ENCODE results near the gene CUBN.

CUBN gene

DNA sequence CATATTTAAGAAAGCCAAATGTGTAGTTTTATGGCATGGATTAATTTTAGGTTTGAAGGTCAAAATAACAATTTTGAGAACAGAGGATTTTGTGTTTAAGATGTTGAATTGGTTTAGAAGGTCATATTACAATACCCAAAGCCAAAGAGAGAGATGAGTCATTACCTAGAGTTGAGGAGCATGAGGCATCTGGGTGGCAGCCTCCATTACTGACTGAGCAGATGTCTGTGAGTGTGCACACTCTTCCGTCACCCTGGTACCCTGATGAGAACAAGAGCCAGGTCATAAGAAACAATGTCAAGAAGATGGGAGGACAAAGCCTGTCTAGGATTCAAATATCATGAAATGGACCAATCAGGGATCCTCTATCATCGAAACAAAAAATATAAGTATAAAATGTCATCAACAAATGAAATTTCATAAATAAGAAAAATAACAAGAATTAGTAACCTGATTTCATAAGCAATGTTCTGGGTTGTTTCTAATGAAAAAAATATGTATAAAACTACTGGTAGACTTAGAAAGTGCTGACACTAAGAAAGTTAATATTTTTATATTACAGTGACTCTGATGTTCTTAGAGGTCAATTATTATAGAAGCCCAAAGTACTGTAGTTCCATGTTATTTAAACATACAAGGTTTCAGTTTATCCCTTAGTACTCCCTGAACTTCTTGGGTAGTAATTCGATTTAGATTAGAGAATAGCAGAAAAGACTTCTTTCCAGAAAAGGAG lies 20.0 kb downstream of the CUBN start:
- Histone ChIP-seq H3K36me3 (ENCODE audit: control insufficient read depth in 2 of 2, insufficient read depth in 1 of 2, low read length in 2 of 2) (no peaks in the 10 kb centered on the region), H3K4me1 (ENCODE audit: control insufficient read depth, insufficient read depth, low read length) (peaks cover 4% of the 10 kb centered on the region; the same call in 1 of the 2 replicates), H3K9me3 (ENCODE audit: control insufficient read depth, insufficient read depth, low read depth, low read length) (no peaks in the 10 kb centered on the region), H3K27ac (ENCODE audit: extremely low read depth, low read depth, low read length) (no peak overlapping the region), H3K4me3 (ENCODE audit: low read depth, low read length) (no peak overlapping the region)
- TF ChIP-seq ZNF23 (tag by site-specific recombination; IDR thresholded peaks at IDR 0.05; ENCODE audit: borderline replicate concordance): no peak
- TF ChIP-seq ZNF10 (tag by site-specific recombination; IDR thresholded peaks at IDR 0.05): peak; percentile 55
- TF ChIP-seq ZNF658 (tag by site-specific recombination; IDR thresholded peaks at IDR 0.05): no peak
- TF ChIP-seq, protein P1, sequence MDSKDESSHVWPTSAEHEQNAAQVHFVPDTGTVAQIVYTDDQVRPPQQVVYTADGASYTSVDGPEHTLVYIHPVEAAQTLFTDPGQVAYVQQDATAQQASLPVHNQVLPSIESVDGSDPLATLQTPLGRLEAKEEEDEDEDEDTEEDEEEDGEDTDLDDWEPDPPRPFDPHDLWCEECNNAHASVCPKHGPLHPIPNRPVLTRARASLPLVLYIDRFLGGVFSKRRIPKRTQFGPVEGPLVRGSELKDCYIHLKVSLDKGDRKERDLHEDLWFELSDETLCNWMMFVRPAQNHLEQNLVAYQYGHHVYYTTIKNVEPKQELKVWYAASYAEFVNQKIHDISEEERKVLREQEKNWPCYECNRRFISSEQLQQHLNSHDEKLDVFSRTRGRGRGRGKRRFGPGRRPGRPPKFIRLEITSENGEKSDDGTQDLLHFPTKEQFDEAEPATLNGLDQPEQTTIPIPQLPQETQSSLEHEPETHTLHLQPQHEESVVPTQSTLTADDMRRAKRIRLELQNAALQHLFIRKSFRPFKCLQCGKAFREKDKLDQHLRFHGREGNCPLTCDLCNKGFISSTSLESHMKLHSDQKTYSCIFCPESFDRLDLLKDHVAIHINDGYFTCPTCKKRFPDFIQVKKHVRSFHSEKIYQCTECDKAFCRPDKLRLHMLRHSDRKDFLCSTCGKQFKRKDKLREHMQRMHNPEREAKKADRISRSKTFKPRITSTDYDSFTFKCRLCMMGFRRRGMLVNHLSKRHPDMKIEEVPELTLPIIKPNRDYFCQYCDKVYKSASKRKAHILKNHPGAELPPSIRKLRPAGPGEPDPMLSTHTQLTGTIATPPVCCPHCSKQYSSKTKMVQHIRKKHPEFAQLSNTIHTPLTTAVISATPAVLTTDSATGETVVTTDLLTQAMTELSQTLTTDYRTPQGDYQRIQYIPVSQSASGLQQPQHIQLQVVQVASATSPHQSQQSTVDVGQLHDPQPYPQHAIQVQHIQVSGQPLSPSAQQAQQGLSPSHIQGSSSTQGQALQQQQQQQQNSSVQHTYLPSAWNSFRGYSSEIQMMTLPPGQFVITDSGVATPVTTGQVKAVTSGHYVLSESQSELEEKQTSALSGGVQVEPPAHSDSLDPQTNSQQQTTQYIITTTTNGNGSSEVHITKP (tag by site-specific recombination; IDR thresholded peaks at IDR 0.05): 0 out of 2 replicates have a peak, but pooled peaks have one; percentile 19
- no peak for TF ChIP-seq REPIN1 (tag by site-specific recombination; IDR thresholded peaks at IDR 0.05; ENCODE audit: low read depth)
- 0 out of 2 replicates have a peak, but pooled peaks have one; percentile 14 for TF ChIP-seq ZNF660 (tag by site-specific recombination; IDR thresholded peaks at IDR 0.05)
- TF ChIP-seq, protein P2, sequence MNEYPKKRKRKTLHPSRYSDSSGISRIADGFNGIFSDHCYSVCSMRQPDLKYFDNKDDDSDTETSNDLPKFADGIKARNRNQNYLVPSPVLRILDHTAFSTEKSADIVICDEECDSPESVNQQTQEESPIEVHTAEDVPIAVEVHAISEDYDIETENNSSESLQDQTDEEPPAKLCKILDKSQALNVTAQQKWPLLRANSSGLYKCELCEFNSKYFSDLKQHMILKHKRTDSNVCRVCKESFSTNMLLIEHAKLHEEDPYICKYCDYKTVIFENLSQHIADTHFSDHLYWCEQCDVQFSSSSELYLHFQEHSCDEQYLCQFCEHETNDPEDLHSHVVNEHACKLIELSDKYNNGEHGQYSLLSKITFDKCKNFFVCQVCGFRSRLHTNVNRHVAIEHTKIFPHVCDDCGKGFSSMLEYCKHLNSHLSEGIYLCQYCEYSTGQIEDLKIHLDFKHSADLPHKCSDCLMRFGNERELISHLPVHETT (tag by site-specific recombination; IDR thresholded peaks at IDR 0.05): no peak
- TF ChIP-seq, protein P3, sequence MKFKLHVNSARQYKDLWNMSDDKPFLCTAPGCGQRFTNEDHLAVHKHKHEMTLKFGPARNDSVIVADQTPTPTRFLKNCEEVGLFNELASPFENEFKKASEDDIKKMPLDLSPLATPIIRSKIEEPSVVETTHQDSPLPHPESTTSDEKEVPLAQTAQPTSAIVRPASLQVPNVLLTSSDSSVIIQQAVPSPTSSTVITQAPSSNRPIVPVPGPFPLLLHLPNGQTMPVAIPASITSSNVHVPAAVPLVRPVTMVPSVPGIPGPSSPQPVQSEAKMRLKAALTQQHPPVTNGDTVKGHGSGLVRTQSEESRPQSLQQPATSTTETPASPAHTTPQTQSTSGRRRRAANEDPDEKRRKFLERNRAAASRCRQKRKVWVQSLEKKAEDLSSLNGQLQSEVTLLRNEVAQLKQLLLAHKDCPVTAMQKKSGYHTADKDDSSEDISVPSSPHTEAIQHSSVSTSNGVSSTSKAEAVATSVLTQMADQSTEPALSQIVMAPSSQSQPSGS (tag by site-specific recombination; IDR thresholded peaks at IDR 0.05; ENCODE audit: low read depth): no peak
- no peak for TF ChIP-seq ZNF169 (tag by site-specific recombination; IDR thresholded peaks at IDR 0.05)
- TF ChIP-seq ZSCAN30 (tag by site-specific recombination; IDR thresholded peaks at IDR 0.05): no peak
- TF ChIP-seq SP7 (tag by site-specific recombination; IDR thresholded peaks at IDR 0.05): 0 out of 2 replicates have a peak, but pooled peaks have one; percentile 22
- ChIA-PET POLR2A (no interaction called here), CTCF (no interaction called here)

DNA sequence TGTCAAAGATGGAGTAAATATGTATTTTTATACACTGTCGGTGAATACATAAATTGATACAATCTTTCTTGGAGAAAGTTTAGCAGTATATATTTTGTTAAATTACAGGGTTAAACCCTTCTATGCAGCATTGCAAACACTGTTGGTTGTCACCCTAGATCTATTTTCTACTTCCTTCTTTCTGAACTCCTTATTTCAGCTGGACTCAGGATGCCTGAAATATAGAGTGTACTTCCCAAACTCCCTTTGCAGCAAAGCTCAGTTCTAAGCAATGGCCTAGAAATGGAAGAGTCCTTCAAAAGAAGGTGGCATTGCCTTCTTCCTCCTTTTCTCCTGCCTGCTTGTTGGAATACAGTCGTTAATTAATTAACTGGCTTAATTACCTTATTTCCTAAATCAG lies 20.6 kb downstream of the CUBN start:
- POLR2A ChIA-PET: no interaction called here
- peaks cover 4% of the 10 kb centered on the region; the same call in 1 of the 2 replicates for H3K4me1 ChIP-seq (ENCODE audit: control insufficient read depth, insufficient read depth, low read length)
- H3K4me3 ChIP-seq (ENCODE audit: low read depth, low read length): no peak overlapping the region
- CTCF ChIA-PET: no interaction called here
- no peaks in the 10 kb centered on the region for H3K9me3 ChIP-seq (ENCODE audit: control insufficient read depth, insufficient read depth, low read depth, low read length)
- no peaks in the 10 kb centered on the region for H3K36me3 ChIP-seq (ENCODE audit: control insufficient read depth in 2 of 2, insufficient read depth in 1 of 2, low read length in 2 of 2)
- no peak for TF ChIP-seq ZNF610 (tag by site-specific recombination; IDR thresholded peaks at IDR 0.05; ENCODE audit: borderline replicate concordance)
- TF ChIP-seq, protein P4, sequence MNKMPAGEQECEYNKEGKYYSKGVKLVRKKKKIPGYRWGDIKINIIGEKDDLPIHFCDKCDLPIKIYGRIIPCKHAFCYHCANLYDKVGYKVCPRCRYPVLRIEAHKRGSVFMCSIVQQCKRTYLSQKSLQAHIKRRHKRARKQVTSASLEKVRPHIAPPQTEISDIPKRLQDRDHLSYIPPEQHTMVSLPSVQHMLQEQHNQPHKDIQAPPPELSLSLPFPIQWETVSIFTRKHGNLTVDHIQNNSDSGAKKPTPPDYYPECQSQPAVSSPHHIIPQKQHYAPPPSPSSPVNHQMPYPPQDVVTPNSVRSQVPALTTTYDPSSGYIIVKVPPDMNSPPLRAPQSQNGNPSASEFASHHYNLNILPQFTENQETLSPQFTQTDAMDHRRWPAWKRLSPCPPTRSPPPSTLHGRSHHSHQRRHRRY (tag by site-specific recombination; IDR thresholded peaks at IDR 0.05): no peak
- no peak for TF ChIP-seq ZNF16 (tag by site-specific recombination; IDR thresholded peaks at IDR 0.05; ENCODE audit: low read depth)
- TF ChIP-seq ZNF48 (tag by site-specific recombination; IDR thresholded peaks at IDR 0.05): no peak
- TF ChIP-seq, protein P5, sequence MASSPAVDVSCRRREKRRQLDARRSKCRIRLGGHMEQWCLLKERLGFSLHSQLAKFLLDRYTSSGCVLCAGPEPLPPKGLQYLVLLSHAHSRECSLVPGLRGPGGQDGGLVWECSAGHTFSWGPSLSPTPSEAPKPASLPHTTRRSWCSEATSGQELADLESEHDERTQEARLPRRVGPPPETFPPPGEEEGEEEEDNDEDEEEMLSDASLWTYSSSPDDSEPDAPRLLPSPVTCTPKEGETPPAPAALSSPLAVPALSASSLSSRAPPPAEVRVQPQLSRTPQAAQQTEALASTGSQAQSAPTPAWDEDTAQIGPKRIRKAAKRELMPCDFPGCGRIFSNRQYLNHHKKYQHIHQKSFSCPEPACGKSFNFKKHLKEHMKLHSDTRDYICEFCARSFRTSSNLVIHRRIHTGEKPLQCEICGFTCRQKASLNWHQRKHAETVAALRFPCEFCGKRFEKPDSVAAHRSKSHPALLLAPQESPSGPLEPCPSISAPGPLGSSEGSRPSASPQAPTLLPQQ (tag by site-specific recombination; IDR thresholded peaks at IDR 0.05): no peak
- TF ChIP-seq ZFP41 (tag by site-specific recombination; IDR thresholded peaks at IDR 0.05; ENCODE audit: borderline replicate concordance): no peak
- TF ChIP-seq, protein P6, sequence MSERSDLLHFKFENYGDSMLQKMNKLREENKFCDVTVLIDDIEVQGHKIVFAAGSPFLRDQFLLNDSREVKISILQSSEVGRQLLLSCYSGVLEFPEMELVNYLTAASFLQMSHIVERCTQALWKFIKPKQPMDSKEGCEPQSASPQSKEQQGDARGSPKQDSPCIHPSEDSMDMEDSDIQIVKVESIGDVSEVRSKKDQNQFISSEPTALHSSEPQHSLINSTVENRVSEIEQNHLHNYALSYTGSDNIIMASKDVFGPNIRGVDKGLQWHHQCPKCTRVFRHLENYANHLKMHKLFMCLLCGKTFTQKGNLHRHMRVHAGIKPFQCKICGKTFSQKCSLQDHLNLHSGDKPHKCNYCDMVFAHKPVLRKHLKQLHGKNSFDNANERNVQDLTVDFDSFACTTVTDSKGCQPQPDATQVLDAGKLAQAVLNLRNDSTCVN (tag by site-specific recombination; optimal IDR thresholded peaks at IDR 0.05): no peak
- no peak for TF ChIP-seq ZBTB48 (tag by site-specific recombination; IDR thresholded peaks at IDR 0.05)
- no peak for TF ChIP-seq ZNF76 (tag by site-specific recombination; IDR thresholded peaks at IDR 0.05; ENCODE audit: borderline replicate concordance, low read depth)
- no peak overlapping the region for H3K27ac ChIP-seq (ENCODE audit: extremely low read depth, low read depth, low read length)
